ENCODE data around the gene ZNF618.

The ZNF618 gene

DNA sequence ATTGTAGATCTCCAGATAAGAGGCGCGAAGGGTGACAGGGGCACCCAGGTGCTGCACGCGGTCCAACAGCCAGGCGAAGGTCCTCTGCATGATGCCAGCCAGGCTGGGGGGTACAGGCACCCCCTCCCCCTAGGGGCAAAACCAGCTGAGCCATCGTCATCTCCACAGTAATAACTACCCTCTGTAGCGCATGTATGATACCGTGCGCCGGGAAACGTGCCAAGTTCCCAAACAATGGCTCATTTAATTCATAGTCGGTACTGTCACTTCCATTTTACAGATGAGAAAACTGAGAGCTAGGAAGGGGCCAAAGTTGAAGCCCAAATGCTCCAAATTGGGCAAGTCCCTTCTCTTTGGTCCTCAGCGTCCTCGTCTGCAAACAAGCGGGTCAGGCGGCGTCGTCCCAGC, 221.5 kb downstream of the ZNF618 start:
- DNase-seq (ENCODE audit: extremely low read depth, low read depth) = no peak
- TF ChIP-seq CTCF (IDR thresholded peaks at IDR 0.05; ENCODE audit: low read depth, low read length) = no peak

GRCh38 chr9:114098021-114098935, 222.2 kb downstream of the ZNF618 start:
- DNase-seq (ENCODE audit: extremely low read depth, low read depth) = no peak
- TF ChIP-seq CTCF (IDR thresholded peaks at IDR 0.05; ENCODE audit: low read depth, low read length) = no peak

DNA sequence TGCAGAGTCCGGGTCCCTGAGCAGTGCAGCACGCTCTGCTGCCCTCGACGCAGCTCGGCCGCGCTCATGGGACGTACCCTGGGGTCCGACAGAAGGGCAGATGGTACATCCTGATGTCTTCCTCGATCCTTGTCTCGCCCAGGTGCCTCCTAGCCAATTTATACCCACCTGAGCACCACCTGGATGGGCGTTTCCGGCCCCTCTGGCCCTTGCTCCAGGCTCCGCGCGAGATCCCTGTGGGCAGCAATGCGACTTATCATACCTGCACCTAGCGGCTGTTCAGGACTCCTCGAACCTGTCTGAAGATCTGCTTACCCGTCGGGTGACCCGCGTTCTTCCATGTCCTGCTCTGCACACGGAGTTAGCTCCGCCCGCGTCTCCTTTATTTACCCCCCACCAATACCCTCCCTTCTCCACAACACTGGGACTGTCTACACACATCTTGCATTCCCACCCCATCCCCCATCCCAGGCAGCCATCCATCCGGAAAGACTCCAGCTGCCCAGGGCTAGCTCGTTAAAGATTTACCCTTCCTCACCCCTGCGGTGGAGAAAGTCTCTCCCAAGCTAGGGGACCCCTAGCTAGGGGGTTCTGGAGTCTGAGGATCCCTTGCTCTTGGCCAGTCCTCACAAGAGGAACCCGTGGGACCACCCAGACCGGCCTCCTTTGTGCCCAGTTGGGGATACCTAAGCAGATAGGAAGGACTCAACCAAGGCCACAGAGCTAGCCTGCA, 223.0 kb downstream of the ZNF618 start, which contains the start of gene KIF12:
Gene KIF12, minus strand, starts transcription at position 357 of the 733 bp plus-strand sequence. Its CDS starts 16 bp downstream, at position 341.
- no peak for TF ChIP-seq CTCF (IDR thresholded peaks at IDR 0.05; ENCODE audit: low read depth, low read length)
- DNase-seq (ENCODE audit: extremely low read depth, low read depth) = no peak

DNA sequence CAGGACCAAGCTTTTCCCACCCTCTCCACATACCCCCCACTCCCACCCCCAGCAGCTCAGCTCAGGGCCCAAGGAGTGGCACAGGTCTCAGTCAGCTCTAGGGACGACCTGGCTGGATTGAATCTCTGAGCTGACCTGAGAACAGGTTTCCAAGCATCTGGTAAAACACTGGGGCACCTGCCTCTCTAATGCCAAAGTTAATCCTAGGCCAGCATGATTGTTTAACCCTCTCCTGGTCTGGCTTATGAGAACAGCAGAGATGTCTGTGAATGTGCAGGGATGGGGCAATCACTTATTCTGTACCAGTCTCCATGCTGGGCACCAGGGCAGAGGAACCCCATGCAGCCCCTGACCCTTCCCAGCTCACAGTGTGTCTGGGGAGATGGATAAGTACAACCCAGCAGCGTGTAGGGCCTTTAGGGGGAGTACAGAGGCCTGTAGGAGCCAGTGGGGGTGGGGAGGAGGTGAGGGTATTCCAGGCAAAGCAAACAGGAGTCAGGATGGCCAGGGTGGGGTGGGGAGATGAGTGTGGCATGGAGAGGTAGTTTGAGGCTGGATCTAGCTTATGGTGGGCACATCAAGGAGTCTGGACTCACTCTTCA, 223.7 kb downstream of the ZNF618 start:
- no peak for DNase-seq (ENCODE audit: extremely low read depth, low read depth)
- TF ChIP-seq CTCF (IDR thresholded peaks at IDR 0.05; ENCODE audit: low read depth, low read length) = no peak

DNA sequence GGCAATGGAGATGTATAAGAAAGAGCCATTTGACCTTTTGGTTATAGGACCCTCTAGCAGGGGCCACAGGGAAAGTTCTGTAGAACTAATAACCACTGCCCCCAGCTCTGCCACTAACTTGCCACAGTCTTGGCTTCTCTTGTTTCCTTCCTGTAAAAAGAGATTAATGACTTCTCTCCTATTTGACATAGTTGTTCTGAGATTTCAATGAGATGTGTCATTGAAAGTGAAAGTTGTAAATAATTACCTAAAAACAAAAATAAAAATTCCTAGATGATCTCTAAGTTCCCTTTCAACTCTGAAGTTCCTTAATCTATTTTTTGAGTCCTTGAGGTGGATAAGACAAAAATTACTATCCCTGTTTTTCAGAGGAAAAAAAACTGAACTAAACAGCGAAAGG, 224.4 kb downstream of the ZNF618 start:
- no peak for DNase-seq (ENCODE audit: extremely low read depth, low read depth)
- no peak for TF ChIP-seq CTCF (IDR thresholded peaks at IDR 0.05; ENCODE audit: low read depth, low read length)

DNA sequence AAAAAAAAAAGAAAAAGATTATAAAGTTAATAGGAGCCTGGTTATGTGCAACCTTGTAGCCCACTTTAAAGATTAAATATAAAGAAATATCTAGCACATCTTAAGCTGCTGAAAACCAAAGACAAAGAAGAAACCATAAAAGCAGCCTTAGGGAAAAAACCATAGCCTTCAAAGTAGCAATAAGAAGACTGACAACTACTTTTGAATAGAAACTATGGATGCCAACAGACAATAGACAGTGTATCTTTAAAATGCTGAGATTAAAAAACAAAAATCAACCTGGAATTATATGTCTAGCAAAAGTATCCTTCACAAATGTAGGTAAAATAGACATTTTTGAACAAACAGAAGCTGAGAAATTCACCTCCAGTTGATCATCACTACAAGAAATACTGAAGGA, 226.4 kb downstream of the ZNF618 start:
- TF ChIP-seq CTCF (IDR thresholded peaks at IDR 0.05; ENCODE audit: low read depth, low read length) = no peak
- no peak for DNase-seq (ENCODE audit: extremely low read depth, low read depth)

All from AG09319 (cell line).